Measurements from ENCODE around the gene TMEM40.

TMEM40 gene

GRCh38 chr3:12759097-12759679, at the start of gene TMEM40:
TMEM40 (minus strand) TSS chr3:12759259; CDS start chr3:12749832, 9,427 bp downstream.
- no peaks in the 10 kb centered on the region for H3K36me3 Mint-ChIP-seq (ENCODE audit: insufficient read depth)
- H3K4me3 Mint-ChIP-seq = no peak within 1 kb of the TSS
- no peaks in the 10 kb centered on the region for H3K9me3 Mint-ChIP-seq
- peaks cover 4% of the 10 kb centered on the region for H3K4me1 Mint-ChIP-seq
- ATAC-seq (replicated peaks; ENCODE audit: extremely low read depth, poor library complexity, severe bottlenecking) = no peak
- DNase-seq (ENCODE audit: low spot score in 2 of 2) = no peak
- peaks cover 56% of the 10 kb centered on the region for H3K27me3 Mint-ChIP-seq
- peak within 1 kb of the TSS; percentile 53 for H3K27ac Mint-ChIP-seq (ENCODE audit: low read depth)

- ATAC-seq (replicated peaks; ENCODE audit: extremely low read depth, poor library complexity, severe bottlenecking) = no peak
These were observed 49.5 kb upstream of the TMEM40 start for GRCh38 chr3:12808587-12808986.

GRCh38 chr3:12807601-12808359, 48.7 kb upstream of the TMEM40 start:
- Mint-ChIP-seq H3K27me3 (no peaks in the 10 kb centered on the region), H3K4me3 (no peak overlapping the region), H3K4me1 (peaks cover 16% of the 10 kb centered on the region), H3K9me3 (no peaks in the 10 kb centered on the region), H3K27ac (ENCODE audit: low read depth) (no peak overlapping the region), H3K36me3 (ENCODE audit: insufficient read depth) (no peaks in the 10 kb centered on the region)
- ATAC-seq (replicated peaks; ENCODE audit: extremely low read depth, poor library complexity, severe bottlenecking) (no peak), DNase-seq (ENCODE audit: low spot score in 2 of 2) (no peak)

More at GRCh38 chr3:12808587-12808986, 49.5 kb upstream of the TMEM40 start:
- Mint-ChIP-seq H3K4me1 (peaks cover 16% of the 10 kb centered on the region), H3K27me3 (no peaks in the 10 kb centered on the region), H3K4me3 (peak overlapping the region; percentile 32), H3K36me3 (ENCODE audit: insufficient read depth) (no peaks in the 10 kb centered on the region), H3K27ac (ENCODE audit: low read depth) (peak overlapping the region; percentile 15), H3K9me3 (no peaks in the 10 kb centered on the region)
- DNase-seq (ENCODE audit: low spot score in 2 of 2) = no peak

- ATAC-seq (replicated peaks; ENCODE audit: extremely low read depth, poor library complexity, severe bottlenecking) (no peak), DNase-seq (ENCODE audit: low spot score in 2 of 2) (no peak)
- Mint-ChIP-seq H3K27ac (ENCODE audit: low read depth) (no peak overlapping the region), H3K9me3 (no peaks in the 10 kb centered on the region), H3K4me3 (no peak overlapping the region), H3K27me3 (no peaks in the 10 kb centered on the region), H3K36me3 (ENCODE audit: insufficient read depth) (no peaks in the 10 kb centered on the region), H3K4me1 (peaks cover 16% of the 10 kb centered on the region)
These were observed 48.0 kb upstream of the TMEM40 start for GRCh38 chr3:12807066-12807465.

- no peaks in the 10 kb centered on the region for H3K9me3 Mint-ChIP-seq
- no peak overlapping the region for H3K27ac Mint-ChIP-seq (ENCODE audit: low read depth)
- H3K4me1 Mint-ChIP-seq = peaks cover under 1% of the 10 kb centered on the region
- no peak overlapping the region for H3K4me3 Mint-ChIP-seq
- DNase-seq (ENCODE audit: low spot score in 2 of 2) (no peak), ATAC-seq (replicated peaks; ENCODE audit: extremely low read depth, poor library complexity, severe bottlenecking) (no peak)
- no peaks in the 10 kb centered on the region for H3K36me3 Mint-ChIP-seq (ENCODE audit: insufficient read depth)
- no peaks in the 10 kb centered on the region for H3K27me3 Mint-ChIP-seq
These were observed 44.3 kb upstream of the TMEM40 start for GRCh38 chr3:12803371-12803770.

- no peaks in the 10 kb centered on the region for H3K9me3 Mint-ChIP-seq
- peaks cover 4% of the 10 kb centered on the region for H3K36me3 Mint-ChIP-seq (ENCODE audit: insufficient read depth)
- H3K27me3 Mint-ChIP-seq = peaks cover 17% of the 10 kb centered on the region
- DNase-seq (ENCODE audit: low spot score in 2 of 2) (no peak), ATAC-seq (replicated peaks; ENCODE audit: extremely low read depth, poor library complexity, severe bottlenecking) (no peak)
- H3K27ac Mint-ChIP-seq (ENCODE audit: low read depth) = no peak overlapping the region
- H3K4me3 Mint-ChIP-seq = no peak overlapping the region
- peaks cover 7% of the 10 kb centered on the region for H3K4me1 Mint-ChIP-seq
These were observed 40.7 kb upstream of the TMEM40 start for GRCh38 chr3:12799525-12800440.

GRCh38 chr3:12798559-12799179, 39.6 kb upstream of the TMEM40 start:
- no peak for ATAC-seq (replicated peaks; ENCODE audit: extremely low read depth, poor library complexity, severe bottlenecking)
- peaks cover 28% of the 10 kb centered on the region for H3K27me3 Mint-ChIP-seq
- peaks cover 7% of the 10 kb centered on the region for H3K4me1 Mint-ChIP-seq
- no peak overlapping the region for H3K27ac Mint-ChIP-seq (ENCODE audit: low read depth)
- peaks cover 4% of the 10 kb centered on the region for H3K36me3 Mint-ChIP-seq (ENCODE audit: insufficient read depth)
- no peak for DNase-seq (ENCODE audit: low spot score in 2 of 2)
- no peaks in the 10 kb centered on the region for H3K9me3 Mint-ChIP-seq
- peak overlapping the region; percentile 74 for H3K4me3 Mint-ChIP-seq

GRCh38 chr3:12797892-12798558, 39.0 kb upstream of the TMEM40 start:
- Mint-ChIP-seq H3K9me3 (no peaks in the 10 kb centered on the region), H3K36me3 (ENCODE audit: insufficient read depth) (peaks cover 4% of the 10 kb centered on the region), H3K4me3 (peak overlapping the region; percentile 74), H3K27ac (ENCODE audit: low read depth) (no peak overlapping the region), H3K27me3 (peaks cover 28% of the 10 kb centered on the region), H3K4me1 (peaks cover 7% of the 10 kb centered on the region)
- ATAC-seq (replicated peaks; ENCODE audit: extremely low read depth, poor library complexity, severe bottlenecking) (no peak), DNase-seq (ENCODE audit: low spot score in 2 of 2) (no peak)

GRCh38 chr3:12797124-12797891, 38.2 kb upstream of the TMEM40 start:
- no peak for ATAC-seq (replicated peaks; ENCODE audit: extremely low read depth, poor library complexity, severe bottlenecking)
- Mint-ChIP-seq H3K9me3 (no peaks in the 10 kb centered on the region), H3K27me3 (peaks cover 32% of the 10 kb centered on the region), H3K36me3 (ENCODE audit: insufficient read depth) (peaks cover 4% of the 10 kb centered on the region), H3K27ac (ENCODE audit: low read depth) (no peak overlapping the region), H3K4me3 (peak overlapping the region; percentile 74), H3K4me1 (peaks cover 7% of the 10 kb centered on the region)
- no peak for DNase-seq (ENCODE audit: low spot score in 2 of 2)

GRCh38 chr3:12796171-12797123, 37.4 kb upstream of the TMEM40 start, which contains the start of gene CAND2:
CAND2 (plus strand) TSS chr3:12796680; CDS start chr3:12796721, 41 bp downstream.
- DNase-seq (ENCODE audit: low spot score in 2 of 2) (no peak), ATAC-seq (replicated peaks; ENCODE audit: extremely low read depth, poor library complexity, severe bottlenecking) (peak; percentile 66)
- H3K9me3 Mint-ChIP-seq = no peaks in the 10 kb centered on the region
- peak within 1 kb of the TSS; percentile 57 for H3K27ac Mint-ChIP-seq (ENCODE audit: low read depth)
- H3K4me3 Mint-ChIP-seq = peak within 1 kb of the TSS; percentile 74
- peaks cover 39% of the 10 kb centered on the region for H3K27me3 Mint-ChIP-seq
- peaks cover 7% of the 10 kb centered on the region for H3K4me1 Mint-ChIP-seq
- H3K36me3 Mint-ChIP-seq (ENCODE audit: insufficient read depth) = peaks cover 4% of the 10 kb centered on the region

All from central memory CD8-positive, alpha-beta T cell (primary cell).